Ammon's horn (tissue), 1 donor: ENCODE measurements around the gene ZNF787.
"Not testable (repeated sequence)": the region's sequence is repeated elsewhere in the genome, so short reads cannot be mapped to it uniquely, and the experiment has no call there.

ENCODE experiments used
- DNase-seq: peaks from one replicate; pipeline ENCODE4 v3.0.0-alpha.2; 2016; ENCODE audit warnings: low spot score

ZNF787 gene

DNA sequence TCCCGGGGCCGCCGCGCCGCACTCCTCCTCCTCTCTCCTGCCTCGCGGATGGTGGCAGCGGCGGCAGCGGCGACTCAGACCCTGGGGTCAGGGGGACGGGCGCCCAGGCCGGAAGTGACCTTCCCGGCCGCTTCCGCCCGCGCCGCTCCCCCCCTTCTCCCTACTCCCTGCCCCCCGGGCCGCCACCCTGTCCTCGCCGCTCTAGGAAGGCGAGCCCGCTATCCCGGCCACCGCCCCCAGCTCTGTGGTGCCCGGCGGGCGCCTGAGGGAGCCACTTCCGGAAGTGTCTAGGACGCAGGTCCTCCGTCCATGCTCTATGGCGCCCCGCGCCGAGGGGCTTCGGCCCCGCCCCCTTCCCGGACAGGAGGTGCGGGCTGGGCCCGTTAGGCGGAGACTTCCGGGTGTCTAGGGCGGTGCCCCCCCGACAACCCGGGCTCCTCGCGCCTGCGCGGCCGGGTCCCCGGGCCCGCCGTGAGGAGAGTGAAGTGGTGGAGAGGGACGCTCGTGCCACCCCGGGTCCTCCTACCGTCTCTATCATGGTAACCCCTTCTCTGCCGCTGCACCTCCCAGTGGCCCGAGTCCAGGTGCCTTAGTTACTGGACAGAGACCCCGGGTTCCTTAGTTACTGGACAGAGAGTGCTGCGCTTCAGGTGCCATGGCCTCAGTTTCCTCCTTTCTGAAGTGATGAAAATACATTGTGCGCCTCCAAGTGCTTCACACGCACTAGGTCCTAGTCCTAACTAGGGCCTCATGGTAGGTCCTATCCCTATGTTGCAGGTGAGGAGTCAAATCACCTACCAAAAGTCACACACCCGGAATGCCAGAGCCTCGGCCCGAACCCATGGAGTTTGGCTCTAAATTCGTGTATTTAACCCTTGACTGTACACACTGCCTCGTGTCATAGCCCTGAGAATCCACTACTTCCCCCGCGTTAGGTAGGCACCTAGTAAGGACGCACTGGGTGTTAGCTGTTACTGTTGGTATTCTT, at the start of gene ZNF787:
TSS of gene ZNF787 (minus strand) at position 116 of the 988 bp plus-strand sequence. CDS start 18,078 bp downstream, outside the sequence.
- DNase-seq = peak; percentile 96

DNA sequence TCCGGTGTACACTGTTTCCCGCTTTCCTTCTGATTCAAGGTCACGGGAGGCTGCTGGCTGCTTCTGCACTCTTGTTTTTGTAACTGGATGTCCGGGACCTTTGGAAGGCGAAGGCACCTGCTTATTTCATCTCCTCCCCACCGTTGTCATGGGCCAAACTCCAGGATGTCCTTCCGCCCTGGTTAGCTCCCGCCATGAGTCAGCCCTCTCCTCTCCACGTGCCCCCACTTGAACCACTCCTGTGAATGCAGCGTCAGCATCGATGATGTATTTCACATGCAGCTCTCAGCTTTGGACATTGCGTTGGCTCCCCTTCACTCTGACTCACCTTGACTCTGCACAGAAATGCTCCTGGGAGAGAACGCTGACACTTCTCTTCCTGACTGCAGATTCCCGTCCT, 49.2 kb upstream of the ZNF787 start:
- no peak for DNase-seq

DNA sequence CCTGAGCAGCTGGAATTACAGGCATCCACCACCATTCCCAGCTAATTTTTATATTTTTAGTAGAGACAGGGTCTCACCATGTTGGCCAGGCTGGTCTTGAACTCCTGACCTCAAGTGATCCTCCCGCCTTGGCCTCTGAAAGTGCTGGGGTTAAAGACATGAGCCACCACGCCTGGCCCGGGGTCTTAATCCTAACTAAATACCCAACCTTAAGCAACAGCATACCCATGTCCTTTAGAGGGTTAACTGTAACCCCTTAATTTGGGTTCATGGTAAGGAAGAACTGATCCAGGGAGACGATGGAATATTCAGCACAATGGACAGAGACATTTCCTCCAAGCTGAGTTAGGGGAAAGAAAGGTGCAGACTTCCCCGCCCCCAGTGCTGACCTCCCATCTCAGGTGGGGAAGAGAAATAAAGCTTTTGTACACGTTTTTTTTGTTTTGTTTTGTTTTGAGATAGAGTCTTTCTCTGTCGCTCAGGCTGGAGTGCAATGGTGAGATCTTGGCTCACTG, 46.0 kb upstream of the ZNF787 start:
- DNase-seq = no peak

DNA sequence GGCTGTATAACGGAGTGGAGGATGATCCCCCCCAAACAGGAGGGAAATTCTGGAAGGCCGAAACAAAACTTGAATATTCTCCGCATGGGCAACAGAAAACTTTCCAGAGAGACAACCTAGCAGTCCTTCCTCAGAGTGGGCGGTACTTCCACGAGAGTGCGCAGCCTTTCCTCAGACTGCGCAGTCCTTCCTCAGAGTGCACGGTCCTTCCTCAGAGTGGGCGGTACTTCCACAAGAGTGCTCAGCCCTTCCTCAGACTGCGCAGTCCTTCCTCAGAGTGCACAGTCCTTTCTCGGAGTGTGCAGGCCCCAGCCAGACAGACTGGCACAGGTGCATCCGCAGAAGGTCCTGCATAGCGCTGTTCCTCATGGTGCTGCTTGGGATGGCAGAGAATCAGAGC, 42.0 kb upstream of the ZNF787 start:
- DNase-seq = no peak

DNA sequence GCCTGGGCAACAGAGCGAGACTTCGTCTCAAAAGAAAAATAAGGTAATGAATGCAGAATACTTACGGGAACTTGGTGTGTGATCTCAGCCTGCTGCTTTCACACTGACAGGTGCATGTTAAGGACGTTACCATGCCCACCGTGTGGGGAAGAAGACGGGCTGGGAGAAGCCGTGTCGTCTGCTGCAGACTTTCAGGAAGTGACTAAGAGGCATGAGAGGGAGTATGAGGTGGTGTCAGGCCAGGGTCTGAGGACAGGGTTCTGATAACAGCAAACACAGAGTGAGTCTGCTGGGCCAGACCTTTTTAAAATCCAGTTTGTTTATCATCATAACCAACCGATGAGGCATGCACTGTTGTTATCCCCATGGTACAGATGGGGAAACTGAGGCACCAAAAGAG, 41.2 kb upstream of the ZNF787 start:
- no peak for DNase-seq

DNA sequence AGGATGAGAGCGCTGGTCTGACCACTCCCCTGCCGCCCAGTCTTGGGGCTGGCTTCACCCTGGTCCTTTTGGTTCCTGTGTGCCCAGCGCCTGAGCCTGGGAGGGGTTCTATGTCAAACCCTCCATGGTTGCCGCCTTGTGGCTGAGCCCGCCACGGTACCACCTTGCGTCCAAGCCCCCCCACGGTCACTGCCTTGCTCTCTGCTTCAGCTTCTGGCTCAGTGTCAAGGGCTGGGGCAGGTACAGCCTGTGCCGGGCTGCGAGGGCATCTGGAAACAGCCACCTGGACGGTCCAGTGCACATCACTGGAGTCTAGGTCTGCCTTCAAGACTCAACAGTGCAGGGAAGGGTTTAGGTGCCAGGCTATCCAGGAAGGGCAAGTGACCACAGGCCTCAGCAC, 40.4 kb upstream of the ZNF787 start:
- no peak for DNase-seq

DNA sequence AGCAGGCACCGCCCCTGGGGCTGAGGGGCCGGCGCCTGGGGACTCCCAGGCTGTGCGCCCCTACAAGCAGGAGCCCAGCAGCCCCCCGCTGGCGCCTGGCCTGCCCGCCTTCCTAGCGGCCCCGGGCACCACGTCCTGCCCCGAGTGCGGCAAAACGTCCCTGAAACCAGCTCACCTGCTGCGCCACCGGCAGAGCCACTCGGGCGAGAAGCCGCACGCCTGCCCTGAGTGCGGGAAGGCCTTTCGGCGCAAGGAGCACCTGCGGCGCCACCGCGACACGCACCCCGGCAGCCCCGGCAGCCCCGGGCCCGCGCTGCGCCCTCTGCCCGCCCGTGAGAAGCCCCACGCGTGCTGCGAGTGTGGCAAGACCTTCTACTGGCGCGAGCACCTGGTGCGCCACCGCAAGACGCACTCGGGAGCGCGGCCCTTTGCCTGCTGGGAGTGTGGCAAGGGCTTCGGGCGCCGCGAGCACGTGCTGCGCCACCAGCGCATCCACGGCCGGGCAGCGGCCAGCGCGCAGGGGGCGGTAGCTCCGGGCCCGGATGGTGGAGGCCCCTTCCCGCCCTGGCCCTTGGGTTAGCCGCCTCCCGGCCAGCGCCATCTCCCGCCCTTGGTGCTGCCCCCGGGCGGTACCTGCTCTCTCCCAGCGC, 38.7 kb upstream of the ZNF787 start:
- DNase-seq = no peak

DNA sequence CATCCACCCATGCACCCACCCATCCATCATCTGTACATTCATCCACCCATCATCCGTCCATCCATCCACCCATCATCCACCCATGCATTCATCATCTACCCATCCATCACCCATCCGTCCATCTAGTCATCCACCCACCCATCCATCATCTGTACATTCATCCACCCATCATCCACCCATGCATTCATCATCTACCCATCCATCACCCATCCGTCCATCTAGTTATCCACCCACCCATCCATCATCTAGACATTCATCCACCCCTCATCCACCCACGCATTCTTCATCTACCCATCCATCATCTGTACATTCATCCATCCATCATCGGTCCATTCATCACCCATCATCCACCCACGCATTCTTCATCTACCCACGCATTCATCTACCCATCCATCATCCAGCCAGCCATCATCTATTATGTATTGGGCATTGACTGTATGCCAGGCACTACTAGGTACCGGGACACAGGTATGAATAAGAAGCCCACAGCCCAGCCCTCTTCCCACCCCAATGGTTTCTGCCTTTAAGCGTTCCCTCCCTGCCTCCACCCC, 38.0 kb upstream of the ZNF787 start:
- DNase-seq = no peak

DNA sequence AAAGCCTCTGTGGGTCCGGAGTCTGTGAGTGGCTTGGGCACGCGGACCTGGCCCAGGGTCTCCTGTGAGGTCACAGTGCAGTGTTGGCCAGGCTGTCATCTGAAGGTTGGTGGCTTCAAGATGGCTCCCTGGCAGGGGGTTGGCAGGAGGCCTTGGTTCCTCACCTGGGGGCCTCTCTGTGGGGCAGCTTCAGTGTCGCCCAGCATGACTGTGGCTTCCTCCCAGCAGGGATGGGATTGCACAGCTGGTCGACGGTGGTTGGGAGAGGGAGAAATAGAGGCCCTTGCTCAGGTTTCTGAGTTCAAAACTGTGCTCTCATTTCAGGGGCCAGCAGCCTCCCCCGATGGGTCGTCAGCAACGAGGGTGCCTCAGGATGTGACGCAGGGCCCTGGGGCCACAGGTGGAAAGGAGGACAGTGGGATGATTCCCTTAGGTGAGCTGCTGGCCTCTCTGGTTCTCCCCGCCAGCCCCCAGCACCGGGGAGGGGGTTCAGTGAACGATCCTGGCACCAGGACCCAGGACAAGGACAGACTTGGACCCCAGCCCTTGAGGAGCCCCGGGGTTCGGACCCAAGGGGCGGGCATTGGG, 37.2 kb upstream of the ZNF787 start:
- no peak for DNase-seq

DNA sequence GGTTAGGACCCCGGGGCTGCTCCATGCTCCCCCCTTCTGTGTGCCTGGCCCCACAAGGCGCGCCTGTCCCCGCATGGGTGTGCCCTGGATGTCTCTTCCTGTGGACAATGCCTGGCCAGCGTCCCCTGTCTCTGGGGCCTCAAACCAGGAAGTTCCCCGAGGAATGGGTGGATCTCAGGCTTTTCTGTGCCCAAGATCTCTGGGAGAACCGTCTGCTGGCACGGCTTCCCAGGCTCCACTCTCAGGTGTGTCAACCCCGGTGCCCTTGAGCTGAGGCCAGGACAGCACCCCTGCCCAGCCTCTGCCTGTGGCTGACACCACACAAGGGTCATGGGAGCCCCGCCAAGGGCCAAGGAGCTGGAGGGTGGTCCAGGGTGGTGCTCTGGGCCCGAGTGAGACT, 35.7 kb upstream of the ZNF787 start:
- DNase-seq = no peak

DNA sequence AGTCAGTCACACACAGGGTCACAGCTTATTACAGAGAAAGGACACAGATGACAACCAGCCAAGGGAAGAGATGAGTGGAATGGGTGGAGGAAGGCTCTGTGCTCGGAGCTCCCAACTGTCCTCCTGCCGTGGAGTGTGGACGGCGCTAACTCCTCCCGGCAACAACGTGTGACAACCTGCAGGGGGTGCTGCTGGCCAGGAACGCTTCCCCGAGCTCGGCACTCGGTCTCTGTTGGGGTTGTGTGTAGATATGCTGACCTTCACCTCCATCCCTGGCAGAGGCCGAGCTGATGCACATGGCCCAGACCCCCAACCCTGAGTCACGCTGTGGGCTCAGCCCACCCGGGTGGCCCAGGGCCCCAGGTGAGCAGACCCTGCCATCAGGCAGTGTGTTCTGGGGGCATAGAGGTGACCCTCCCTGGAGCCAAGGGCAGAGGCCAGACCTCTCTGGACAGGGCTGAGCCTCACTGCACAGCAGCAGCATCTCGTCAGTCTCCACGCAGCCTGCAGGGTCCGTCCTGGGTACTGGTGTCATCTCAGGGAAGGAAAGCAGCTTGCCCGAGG, 34.1 kb upstream of the ZNF787 start:
- DNase-seq = no peak

DNA sequence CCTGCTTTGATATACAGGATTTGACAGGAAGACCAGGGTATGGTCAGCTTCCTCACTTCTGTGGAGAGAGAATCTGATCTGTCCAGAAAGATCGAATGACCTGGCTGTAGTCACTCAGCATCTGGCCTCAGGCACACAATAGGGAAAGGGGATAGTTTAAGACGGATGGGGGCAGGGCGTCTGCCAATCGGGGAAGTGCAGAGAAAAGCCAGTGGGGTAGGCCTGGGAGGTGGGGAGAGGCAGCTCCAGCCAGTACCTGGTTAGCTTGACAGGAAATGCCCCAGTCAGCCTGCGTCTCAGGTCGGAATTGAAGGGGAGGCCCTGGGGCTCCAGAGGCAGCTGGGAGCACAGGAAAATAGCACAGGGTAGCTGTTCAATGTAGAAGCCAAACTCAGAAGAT, 32.4 kb upstream of the ZNF787 start:
- DNase-seq = no peak

DNA sequence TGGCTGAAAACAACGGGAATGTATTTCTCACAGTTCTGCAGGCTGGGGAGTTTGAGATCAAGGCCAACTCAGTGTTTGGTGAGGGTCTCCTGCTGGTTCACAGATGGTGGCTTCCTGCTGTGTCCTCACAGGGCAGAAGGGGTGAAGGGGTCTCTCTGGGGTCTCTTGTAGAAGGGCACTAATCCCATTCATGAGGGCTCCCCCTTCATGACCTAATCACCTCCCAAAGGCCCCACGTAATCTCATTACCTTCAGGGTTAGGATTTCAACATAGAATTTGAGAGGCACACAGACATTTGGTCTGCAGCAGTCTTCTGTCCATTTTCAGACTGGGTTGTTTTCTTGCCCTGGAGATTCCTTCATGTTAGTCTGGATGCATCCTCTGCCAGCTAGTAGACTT, 31.5 kb upstream of the ZNF787 start:
- DNase-seq = no peak

DNA sequence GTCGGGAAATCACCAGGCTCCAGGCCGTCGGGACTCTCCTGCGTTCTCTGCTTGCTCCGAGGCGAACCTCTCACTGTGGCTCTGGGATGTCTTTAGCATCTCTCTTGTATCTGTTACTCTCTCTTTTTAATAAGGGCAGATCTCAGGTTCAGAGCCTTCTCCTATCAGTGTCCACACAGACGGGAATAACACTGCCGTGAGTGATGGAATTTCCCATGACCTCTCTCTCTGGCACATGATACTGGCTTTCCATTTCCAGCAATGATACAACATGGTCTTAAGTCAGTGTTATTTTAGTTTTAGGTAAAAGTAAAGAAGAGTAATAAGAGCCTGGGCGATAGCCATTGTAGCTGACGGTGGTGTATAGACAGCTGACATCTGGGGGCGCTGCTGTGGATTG, 29.3 kb upstream of the ZNF787 start:
- DNase-seq = no peak

DNA sequence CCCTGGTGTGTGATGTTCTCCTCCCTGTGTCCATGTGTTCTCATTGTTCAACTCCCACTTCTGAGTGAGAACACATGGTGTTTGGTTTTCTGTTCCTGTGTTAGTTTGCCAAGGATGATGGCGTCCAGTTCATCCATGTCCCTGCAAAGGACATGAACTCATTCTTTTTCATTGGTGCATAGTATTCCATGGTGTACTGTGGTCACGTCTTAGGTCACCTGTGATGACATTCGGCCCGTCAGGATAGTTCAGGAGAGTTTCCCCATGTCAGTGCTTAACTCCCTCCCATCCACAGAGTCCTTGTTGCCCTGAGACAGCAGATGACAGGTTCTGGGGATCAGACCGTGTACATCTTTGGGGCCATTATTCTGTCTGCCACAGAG, 28.6 kb upstream of the ZNF787 start:
- DNase-seq = no peak

DNA sequence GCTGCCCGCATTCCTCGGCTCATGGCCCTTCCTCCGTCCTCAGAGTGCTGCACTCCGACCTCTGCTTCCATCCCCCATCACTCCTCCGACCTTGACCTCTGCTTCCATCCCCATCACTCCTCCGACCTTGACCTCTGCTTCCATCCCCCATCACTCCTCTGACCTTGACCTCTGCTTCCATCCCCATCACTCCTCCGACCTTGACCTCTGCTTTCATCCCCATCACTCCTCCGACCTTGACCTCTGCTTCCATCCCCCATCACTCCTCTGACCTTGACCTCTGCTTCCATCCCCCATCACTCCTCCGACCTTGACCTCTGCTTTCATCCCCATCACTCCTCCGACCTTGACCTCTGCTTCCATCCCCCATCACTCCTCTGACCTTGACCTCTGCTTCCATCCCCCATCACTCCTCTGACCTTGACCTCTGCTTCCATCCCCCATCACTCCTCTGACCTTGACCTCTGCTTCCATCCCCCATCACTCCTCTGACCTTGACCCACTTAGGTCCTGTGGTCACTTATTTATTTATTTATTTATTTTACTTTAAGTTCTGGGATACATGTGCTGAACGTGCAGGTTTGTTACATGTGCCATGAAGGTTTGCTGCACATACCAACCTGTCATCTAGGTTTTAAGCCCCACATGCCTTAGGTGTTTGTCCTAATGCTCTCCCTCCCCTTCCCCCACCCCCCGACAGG, 28.0 kb upstream of the ZNF787 start:
- not testable (repeated sequence) for DNase-seq

DNA sequence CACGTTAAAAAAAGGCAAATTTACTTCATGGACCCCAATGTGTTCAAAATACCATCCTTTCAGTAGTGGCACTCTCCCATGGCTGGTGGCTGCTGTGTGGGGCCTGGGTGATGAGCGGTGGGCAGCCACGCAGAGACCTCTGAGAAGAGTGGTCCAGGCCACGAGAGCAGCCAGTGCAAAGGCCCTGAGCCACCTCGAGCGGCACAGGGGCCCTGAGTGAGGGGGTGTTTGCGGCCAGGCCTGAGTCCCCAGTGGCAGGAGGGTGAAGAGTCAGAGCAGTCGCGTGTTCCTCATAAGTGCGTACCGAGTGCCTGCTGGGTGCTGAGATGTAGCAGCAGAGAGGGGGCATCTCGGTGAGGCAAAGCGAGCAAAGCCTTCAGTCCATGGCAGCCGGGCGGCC, 27.0 kb upstream of the ZNF787 start:
- DNase-seq = no peak

DNA sequence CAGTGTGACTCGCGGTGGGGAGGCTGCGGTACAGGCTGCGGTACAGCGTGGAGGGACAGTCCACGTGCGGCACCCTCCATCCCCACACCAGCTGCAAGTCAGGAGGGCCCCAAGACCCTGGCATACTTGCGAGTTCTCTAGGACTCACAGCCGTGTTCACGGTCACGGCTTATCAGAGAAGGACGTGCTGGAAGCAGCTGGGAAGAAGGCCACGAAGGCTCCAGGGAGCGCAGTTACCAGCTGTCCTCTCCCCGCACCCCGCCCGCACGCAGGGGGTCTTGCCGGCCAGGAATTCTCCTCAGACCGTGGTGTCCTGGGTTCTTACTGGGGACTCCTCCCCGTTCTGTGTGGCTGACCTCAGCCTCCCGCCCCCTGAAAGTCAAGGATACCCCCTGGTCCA, 26.2 kb upstream of the ZNF787 start:
- no peak for DNase-seq

DNA sequence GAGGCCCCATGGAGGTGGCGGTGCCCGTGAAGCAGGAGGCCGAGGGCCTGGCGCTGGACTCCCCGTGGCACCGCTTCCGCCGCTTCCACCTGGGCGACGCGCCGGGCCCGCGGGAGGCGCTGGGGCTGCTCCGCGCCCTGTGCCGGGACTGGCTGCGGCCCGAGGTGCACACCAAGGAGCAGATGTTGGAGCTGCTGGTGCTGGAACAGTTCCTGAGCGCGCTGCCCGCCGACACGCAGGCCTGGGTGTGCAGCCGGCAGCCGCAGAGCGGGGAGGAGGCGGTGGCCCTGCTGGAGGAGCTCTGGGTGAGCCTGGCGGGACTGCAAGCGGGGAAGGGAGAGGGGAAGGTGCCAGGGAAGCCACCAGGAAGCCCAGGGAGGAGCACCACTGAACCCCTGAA, 25.8 kb upstream of the ZNF787 start:
- DNase-seq = no peak

DNA sequence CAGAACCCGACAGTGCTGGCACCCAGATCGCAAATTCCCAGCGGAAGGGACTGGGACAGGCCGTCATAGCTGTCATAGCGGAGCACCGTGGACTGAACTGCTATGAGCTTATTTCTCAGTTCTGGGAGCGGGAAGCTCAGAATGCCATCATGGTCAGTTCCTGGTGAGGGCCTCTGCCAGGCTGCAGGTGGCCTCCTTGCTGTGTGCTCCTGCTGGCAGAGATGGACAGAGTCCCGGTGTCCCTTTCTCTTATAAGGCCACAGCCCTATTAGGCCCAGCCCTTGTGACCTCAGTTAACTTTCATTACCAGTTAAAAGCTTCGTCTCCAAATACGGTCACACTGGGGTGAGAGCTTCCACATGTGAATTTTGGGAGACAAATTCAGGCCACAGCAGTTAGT, 24.6 kb upstream of the ZNF787 start:
- DNase-seq = no peak

DNA sequence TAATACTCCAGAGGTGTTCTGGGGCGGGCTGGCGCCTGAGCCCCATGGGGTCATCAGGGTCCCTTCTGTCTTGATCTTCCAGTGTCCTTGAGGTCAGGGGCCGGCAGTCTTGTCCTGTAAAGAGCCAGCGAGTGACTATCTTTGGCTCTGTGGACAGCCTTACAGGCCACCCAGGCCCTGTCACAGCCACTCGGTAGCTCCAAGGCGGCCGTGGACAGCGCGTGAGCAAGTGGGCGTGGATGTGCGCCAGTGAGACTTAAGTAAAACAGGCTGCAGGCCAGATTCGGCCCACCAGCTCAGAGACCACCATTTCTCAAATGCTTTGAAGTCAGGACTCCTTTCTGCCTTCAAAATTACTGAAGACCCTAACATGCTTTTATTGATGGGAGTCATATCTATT, 23.7 kb upstream of the ZNF787 start:
- DNase-seq = no peak

DNA sequence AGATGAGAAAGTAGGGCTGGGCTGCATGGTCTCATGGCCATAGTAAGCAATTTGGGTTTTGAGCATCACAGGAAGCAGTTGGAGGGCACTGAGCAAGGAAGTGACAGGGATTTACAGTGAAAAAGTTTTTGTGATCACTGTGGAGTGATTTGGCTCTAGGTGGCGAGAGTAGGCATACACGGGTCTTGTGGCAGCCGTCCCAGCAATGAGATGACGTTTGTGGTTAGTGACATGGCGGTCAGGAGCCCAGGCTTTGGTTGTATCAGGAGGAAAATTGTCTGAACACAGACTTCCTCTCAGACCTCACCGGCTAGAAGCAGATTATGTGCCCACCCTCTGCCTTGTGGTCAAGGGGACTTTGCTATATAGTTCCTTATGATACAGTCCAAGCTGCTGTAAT, 23.3 kb upstream of the ZNF787 start:
- no peak for DNase-seq
